NB4 (cell line): Measurements from ENCODE around the gene GDNF.

Source experiments
- DNase-seq: peaks from one replicate; pipeline ENCODE4 v3.0.0; 2010; ENCODE audit warnings: low read depth
- H3K4me3 ChIP-seq: one replicate; pipeline ENCODE4 v1.5.1; 2011; ENCODE audit warnings: mild to moderate bottlenecking, low read depth, low read length, moderate library complexity
- CTCF ChIP-seq: IDR thresholded peaks from one replicate; pipeline ENCODE4 v1.5.1; 2012; ENCODE audit warnings: low read depth, low read length
- MYC ChIP-seq: IDR thresholded peaks from 2 replicates; pipeline ENCODE4 v1.6.1; 2011; ENCODE audit warnings: low read depth, low read length
- POLR2A ChIP-seq: IDR thresholded peaks from 2 replicates; pipeline ENCODE4 v1.6.1; 2011; ENCODE audit warnings: mild to moderate bottlenecking; ENCODE audit not compliant: insufficient read length; ENCODE audit errors: extremely low read depth
- TF ChIP-seq, protein P1 (sequence below): IDR thresholded peaks from 2 replicates; pipeline ENCODE4 v1.6.1; 2011; ENCODE audit warnings: low read depth, low read length

Gene GDNF

GRCh38 chr5:37839407-37840052 is at the start of gene GDNF:
Gene GDNF (minus strand): TSS chr5:37840041. CDS start chr5:37834796, 5,245 bp downstream.
- DNase-seq: no peak
- TF ChIP-seq, protein P1, sequence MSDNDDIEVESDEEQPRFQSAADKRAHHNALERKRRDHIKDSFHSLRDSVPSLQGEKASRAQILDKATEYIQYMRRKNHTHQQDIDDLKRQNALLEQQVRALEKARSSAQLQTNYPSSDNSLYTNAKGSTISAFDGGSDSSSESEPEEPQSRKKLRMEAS: no peak
- TF ChIP-seq CTCF (no peak), POLR2A (no peak), MYC (no peak)
- H3K4me3 ChIP-seq: no peak within 1 kb of the TSS

DNA sequence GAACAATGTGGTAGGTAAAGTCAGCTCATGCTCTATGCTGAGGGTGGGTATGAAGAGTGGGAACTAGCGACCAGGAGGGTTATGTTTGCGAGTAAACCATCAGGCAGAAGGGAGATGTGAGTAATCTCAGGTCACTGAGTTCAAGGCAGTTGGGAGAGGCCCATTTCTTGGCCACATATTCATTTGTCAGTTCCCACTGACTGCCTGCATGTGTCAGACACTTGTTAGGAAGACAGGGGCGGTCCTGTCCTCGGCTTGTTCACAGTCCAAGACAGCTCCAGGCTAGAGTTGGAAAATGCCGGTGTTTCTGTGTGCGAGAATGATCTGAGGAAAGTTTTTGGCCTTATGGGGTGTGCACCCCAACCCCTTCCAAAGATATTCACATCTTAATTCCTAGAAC is 48.6 kb upstream of the GDNF start:
- DNase-seq: no peak
- H3K4me3 ChIP-seq: no peak overlapping the region
- no peak for TF ChIP-seq POLR2A
- TF ChIP-seq, protein P1: no peak
- no peak for TF ChIP-seq MYC
- TF ChIP-seq CTCF: no peak

- TF ChIP-seq POLR2A (no peak), MYC (no peak), CTCF (no peak)
- TF ChIP-seq, protein P1: no peak
- no peak for DNase-seq
- H3K4me3 ChIP-seq: no peak overlapping the region
Observed at GRCh38 chr5:37886242-37886905, 46.5 kb upstream of the GDNF start.

DNA sequence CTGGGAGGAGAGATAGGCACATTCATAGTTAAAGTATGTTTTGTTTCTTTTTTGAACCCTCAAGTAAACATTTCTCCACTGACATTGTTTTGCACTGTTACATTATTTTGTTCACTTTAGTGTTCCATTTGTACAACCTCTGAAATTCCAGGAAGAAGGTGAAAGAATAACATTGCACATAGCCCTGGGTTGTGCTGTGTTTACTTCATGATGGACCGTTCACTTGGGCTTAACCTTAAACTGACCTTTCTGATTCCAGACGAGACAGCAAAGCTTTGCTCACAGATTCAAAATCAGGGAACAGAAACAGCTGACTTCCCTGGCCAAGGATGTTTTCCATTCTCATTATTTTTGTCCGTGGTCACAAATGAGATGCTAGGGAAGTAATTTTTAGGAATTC is 42.8 kb upstream of the GDNF start:
- H3K4me3 ChIP-seq: no peak overlapping the region
- no peak for DNase-seq
- no peak for TF ChIP-seq MYC

- no peak for TF ChIP-seq POLR2A
- TF ChIP-seq, protein P1: no peak
- no peak for TF ChIP-seq MYC
- no peak for TF ChIP-seq CTCF
- no peak overlapping the region for H3K4me3 ChIP-seq
- no peak for DNase-seq
Observed at GRCh38 chr5:37881359-37881758, 41.5 kb upstream of the GDNF start.

- DNase-seq: no peak
- TF ChIP-seq MYC (no peak), CTCF (no peak), POLR2A (no peak)
- TF ChIP-seq, protein P1: no peak
- no peak overlapping the region for H3K4me3 ChIP-seq
Observed at GRCh38 chr5:37876943-37877342, 37.1 kb upstream of the GDNF start.
